ENCODE data around the gene TRIO.

DNA sequence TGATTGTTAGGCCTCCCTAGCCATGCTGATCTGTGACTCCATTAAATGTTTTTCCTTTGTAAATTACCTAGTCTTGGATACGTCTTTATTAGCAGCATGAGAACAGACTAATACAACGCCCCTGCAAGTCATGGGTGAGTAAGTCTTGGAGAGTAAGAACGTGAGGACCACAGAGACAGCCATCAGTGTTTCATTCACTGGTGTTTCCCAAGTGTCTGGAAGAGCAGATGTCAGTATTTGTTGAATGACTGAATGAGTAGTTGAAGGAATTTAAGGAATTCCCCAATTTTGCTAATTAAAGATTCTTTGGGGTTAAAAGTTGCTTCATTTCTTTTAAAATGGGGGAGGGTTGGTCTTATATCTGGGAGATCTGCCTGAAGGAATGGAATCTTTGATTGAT, 178.8 kb downstream of the TRIO start:
- TF ChIP-seq, protein P1, sequence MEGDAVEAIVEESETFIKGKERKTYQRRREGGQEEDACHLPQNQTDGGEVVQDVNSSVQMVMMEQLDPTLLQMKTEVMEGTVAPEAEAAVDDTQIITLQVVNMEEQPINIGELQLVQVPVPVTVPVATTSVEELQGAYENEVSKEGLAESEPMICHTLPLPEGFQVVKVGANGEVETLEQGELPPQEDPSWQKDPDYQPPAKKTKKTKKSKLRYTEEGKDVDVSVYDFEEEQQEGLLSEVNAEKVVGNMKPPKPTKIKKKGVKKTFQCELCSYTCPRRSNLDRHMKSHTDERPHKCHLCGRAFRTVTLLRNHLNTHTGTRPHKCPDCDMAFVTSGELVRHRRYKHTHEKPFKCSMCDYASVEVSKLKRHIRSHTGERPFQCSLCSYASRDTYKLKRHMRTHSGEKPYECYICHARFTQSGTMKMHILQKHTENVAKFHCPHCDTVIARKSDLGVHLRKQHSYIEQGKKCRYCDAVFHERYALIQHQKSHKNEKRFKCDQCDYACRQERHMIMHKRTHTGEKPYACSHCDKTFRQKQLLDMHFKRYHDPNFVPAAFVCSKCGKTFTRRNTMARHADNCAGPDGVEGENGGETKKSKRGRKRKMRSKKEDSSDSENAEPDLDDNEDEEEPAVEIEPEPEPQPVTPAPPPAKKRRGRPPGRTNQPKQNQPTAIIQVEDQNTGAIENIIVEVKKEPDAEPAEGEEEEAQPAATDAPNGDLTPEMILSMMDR (IDR thresholded peaks at IDR 0.05) = no peak
- TF ChIP-seq, protein P2, sequence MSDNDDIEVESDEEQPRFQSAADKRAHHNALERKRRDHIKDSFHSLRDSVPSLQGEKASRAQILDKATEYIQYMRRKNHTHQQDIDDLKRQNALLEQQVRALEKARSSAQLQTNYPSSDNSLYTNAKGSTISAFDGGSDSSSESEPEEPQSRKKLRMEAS (CRISPR knock-in tag; IDR thresholded peaks at IDR 0.05) = no peak
- TF ChIP-seq PRRX2 (CRISPR knock-in tag; IDR thresholded peaks at IDR 0.05) (no peak), GABPB1 (CRISPR knock-in tag; IDR thresholded peaks at IDR 0.05) (no peak)
- TF ChIP-seq, protein P3, sequence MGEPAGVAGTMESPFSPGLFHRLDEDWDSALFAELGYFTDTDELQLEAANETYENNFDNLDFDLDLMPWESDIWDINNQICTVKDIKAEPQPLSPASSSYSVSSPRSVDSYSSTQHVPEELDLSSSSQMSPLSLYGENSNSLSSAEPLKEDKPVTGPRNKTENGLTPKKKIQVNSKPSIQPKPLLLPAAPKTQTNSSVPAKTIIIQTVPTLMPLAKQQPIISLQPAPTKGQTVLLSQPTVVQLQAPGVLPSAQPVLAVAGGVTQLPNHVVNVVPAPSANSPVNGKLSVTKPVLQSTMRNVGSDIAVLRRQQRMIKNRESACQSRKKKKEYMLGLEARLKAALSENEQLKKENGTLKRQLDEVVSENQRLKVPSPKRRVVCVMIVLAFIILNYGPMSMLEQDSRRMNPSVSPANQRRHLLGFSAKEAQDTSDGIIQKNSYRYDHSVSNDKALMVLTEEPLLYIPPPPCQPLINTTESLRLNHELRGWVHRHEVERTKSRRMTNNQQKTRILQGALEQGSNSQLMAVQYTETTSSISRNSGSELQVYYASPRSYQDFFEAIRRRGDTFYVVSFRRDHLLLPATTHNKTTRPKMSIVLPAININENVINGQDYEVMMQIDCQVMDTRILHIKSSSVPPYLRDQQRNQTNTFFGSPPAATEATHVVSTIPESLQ (CRISPR knock-in tag; IDR thresholded peaks at IDR 0.05) = no peak
